WTC11 (cell line): ENCODE data around the gene PMAIP1. TPM values are rescaled to one million over a fixed set of nuclear protein-coding genes. Genes with fewer than 3 reads are reported as not detected.

Experiments used
- ATAC-seq: fragments of 200-7000 bp; cut with Tn5 transposase; 2 replicates; pipeline ENCODE4 v1.10.0; 2021; ENCODE audit warnings: mild to moderate bottlenecking, moderate library complexity
- CTCF ChIA-PET: fragments of 300-600 bp; sonication (Branson Sonifier 250); formaldehyde crosslinking; loops from one replicate; lab custom pipeline; 2021; ENCODE audit warnings: antibody characterized with exemption; lab: Charles Lee
- POLR2A ChIA-PET: fragments of 350-600 bp; sonication (Branson Sonifier 250); formaldehyde crosslinking; loops from one replicate; lab custom pipeline; 2021; ENCODE audit warnings: antibody characterized with exemption; lab: Charles Lee
- DNase-seq: peaks from one replicate; pipeline ENCODE4 v3.0.0; 2021; ENCODE audit warnings: low spot score
- H3K27ac Mint-ChIP-seq: 2 replicates; pipeline ENCODE4 v1.8.0; 2021; ENCODE audit warnings: mixed read lengths
- H3K27me3 Mint-ChIP-seq: 2 replicates; pipeline ENCODE4 v1.8.0; 2021; ENCODE audit warnings: low read depth, mild to moderate bottlenecking, moderate library complexity, mixed read lengths
- H3K36me3 Mint-ChIP-seq: 2 replicates; pipeline ENCODE4 v1.8.0; 2021; ENCODE audit warnings: mixed read lengths
- H3K4me1 Mint-ChIP-seq: 2 replicates; pipeline ENCODE4 v1.8.0; 2022; ENCODE audit warnings: mixed read lengths
- H3K4me3 Mint-ChIP-seq: 2 replicates; pipeline ENCODE4 v1.8.0; 2021; ENCODE audit warnings: mild to moderate bottlenecking, moderate library complexity, mixed read lengths
- H3K9me3 Mint-ChIP-seq: 2 replicates; pipeline ENCODE4 v1.8.0; 2021; ENCODE audit warnings: mixed read lengths
- ATF1 ChIP-seq: sonication (generic); formaldehyde crosslinking; IDR thresholded peaks from 2 replicates; pipeline ENCODE4 v1.8.1; 2023; ENCODE audit warnings: mild to moderate bottlenecking, moderate library complexity, missing genetic modification reagents
- FOXP1 ChIP-seq: sonication (generic); formaldehyde crosslinking; IDR thresholded peaks from 2 replicates; pipeline ENCODE4 v1.8.0; 2022; ENCODE audit warnings: missing genetic modification reagents, mild to moderate bottlenecking, moderate library complexity, borderline replicate concordance
- GRHL2 ChIP-seq: fragments of 250-450 bp; sonication (Bioruptor Pico); IDR thresholded peaks from 2 replicates; pipeline ENCODE4 v1.8.0; 2022; ENCODE audit warnings: mild to moderate bottlenecking, moderate library complexity; ENCODE audit not compliant: insufficient replicate concordance, severe bottlenecking
- IRF1 ChIP-seq: sonication (generic); formaldehyde crosslinking; IDR thresholded peaks from 2 replicates; pipeline ENCODE4 v1.8.0; 2023; ENCODE audit warnings: missing genetic modification reagents
- KAT7 ChIP-seq: sonication (generic); formaldehyde crosslinking; IDR thresholded peaks from 2 replicates; pipeline ENCODE4 v1.8.1; 2023; ENCODE audit warnings: missing genetic modification reagents, mild to moderate bottlenecking, borderline replicate concordance
- MLX ChIP-seq: sonication (generic); formaldehyde crosslinking; IDR thresholded peaks from 2 replicates; pipeline ENCODE4 v1.8.1; 2023; ENCODE audit warnings: mild to moderate bottlenecking, missing genetic modification reagents, moderate library complexity
- NFYB ChIP-seq: sonication (generic); formaldehyde crosslinking; conservative IDR thresholded peaks from 2 replicates; pipeline ENCODE4 v1.8.0; 2022; ENCODE audit warnings: low read depth, missing genetic modification reagents
- NR2C2 ChIP-seq: sonication (generic); formaldehyde crosslinking; IDR thresholded peaks from 2 replicates; pipeline ENCODE4 v1.8.0; 2022; ENCODE audit warnings: mild to moderate bottlenecking, missing genetic modification reagents
- PRDM15 ChIP-seq: sonication (generic); formaldehyde crosslinking; IDR thresholded peaks from 2 replicates; pipeline ENCODE4 v1.8.0; 2022; ENCODE audit warnings: missing genetic modification reagents
- TEAD4 ChIP-seq: sonication (generic); formaldehyde crosslinking; IDR thresholded peaks from 2 replicates; pipeline ENCODE4 v1.8.0; 2022; ENCODE audit warnings: mild to moderate bottlenecking, missing genetic modification reagents
- ZNF219 ChIP-seq: sonication (generic); formaldehyde crosslinking; IDR thresholded peaks from 2 replicates; pipeline ENCODE4 v1.8.0; 2023; ENCODE audit warnings: missing genetic modification reagents, mild to moderate bottlenecking, borderline replicate concordance
- ZNF263 ChIP-seq: sonication (generic); formaldehyde crosslinking; IDR thresholded peaks from 2 replicates; pipeline ENCODE4 v1.8.1; 2022; ENCODE audit warnings: low read depth, mild to moderate bottlenecking, moderate library complexity, missing genetic modification reagents
- ZNF396 ChIP-seq: fragments of 250-450 bp; sonication (Bioruptor Pico); IDR thresholded peaks from 2 replicates; pipeline ENCODE4 v1.8.0; 2021; ENCODE audit warnings: mild to moderate bottlenecking, moderate library complexity, borderline replicate concordance
- ZNF532 ChIP-seq: fragments of 250-450 bp; sonication (Bioruptor Pico); IDR thresholded peaks from 2 replicates; pipeline ENCODE4 v1.9.0; 2021; ENCODE audit warnings: mild to moderate bottlenecking, borderline replicate concordance
- total RNA-seq: library from RNA; stranded (reverse); gene quantifications from 3 replicates; pipeline ENCODE4 v1.2.3, GENCODE V29; 2021
- TF ChIP-seq, protein P1 (sequence below): sonication (generic); formaldehyde crosslinking; IDR thresholded peaks from 2 replicates; pipeline ENCODE4 v1.8.0; 2023; ENCODE audit warnings: mild to moderate bottlenecking, missing genetic modification reagents
- TF ChIP-seq, protein P2 (sequence below): fragments of 250-450 bp; sonication (Bioruptor Pico); IDR thresholded peaks from 2 replicates; pipeline ENCODE4 v1.9.0; 2021; ENCODE audit warnings: mild to moderate bottlenecking
- TF ChIP-seq, protein P3 (sequence below): fragments of 250-450 bp; sonication (Bioruptor Pico); IDR thresholded peaks from 2 replicates; pipeline ENCODE4 v1.8.0; 2021; ENCODE audit warnings: mild to moderate bottlenecking
- TF ChIP-seq, protein P4 (sequence below): sonication (generic); formaldehyde crosslinking; IDR thresholded peaks from 2 replicates; pipeline ENCODE4 v1.8.1; 2023; ENCODE audit warnings: mild to moderate bottlenecking, missing genetic modification reagents, moderate library complexity

Gene PMAIP1
- total RNA-seq, 1 experiment from 2014 or later = 152 TPM

GRCh38 chr18:59950215-59950944 lies 50.6 kb downstream of the PMAIP1 start (continued):
- TF ChIP-seq ZNF532 (CRISPR knock-in tag) = no peak
- TF ChIP-seq PRDM15 (CRISPR knock-in tag) = no peak
- no peak for TF ChIP-seq GRHL2 (CRISPR knock-in tag)
- TF ChIP-seq, protein P1, sequence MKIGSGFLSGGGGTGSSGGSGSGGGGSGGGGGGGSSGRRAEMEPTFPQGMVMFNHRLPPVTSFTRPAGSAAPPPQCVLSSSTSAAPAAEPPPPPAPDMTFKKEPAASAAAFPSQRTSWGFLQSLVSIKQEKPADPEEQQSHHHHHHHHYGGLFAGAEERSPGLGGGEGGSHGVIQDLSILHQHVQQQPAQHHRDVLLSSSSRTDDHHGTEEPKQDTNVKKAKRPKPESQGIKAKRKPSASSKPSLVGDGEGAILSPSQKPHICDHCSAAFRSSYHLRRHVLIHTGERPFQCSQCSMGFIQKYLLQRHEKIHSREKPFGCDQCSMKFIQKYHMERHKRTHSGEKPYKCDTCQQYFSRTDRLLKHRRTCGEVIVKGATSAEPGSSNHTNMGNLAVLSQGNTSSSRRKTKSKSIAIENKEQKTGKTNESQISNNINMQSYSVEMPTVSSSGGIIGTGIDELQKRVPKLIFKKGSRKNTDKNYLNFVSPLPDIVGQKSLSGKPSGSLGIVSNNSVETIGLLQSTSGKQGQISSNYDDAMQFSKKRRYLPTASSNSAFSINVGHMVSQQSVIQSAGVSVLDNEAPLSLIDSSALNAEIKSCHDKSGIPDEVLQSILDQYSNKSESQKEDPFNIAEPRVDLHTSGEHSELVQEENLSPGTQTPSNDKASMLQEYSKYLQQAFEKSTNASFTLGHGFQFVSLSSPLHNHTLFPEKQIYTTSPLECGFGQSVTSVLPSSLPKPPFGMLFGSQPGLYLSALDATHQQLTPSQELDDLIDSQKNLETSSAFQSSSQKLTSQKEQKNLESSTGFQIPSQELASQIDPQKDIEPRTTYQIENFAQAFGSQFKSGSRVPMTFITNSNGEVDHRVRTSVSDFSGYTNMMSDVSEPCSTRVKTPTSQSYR = no peak

DNA sequence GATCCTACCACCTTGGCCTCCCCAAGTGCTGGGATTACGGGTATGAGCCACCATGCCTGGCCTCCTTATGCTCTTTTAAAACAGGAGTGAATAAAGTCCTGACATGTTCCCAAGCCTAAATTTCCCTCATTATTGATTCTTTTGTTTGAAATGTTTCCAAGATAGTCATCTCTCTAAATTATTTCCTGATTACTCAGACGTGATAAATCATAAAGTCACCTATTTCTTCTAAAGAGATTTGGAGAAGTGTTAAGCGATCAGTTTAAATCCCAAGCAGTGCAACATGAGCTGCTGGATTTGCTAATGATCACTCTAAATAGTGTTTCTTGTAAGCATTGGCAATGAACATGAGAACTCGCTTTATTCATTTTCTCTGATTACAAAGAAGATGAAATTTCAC lies 51.8 kb downstream of the PMAIP1 start:
- DNase-seq = no peak
- Mint-ChIP-seq H3K27ac (no peak overlapping the region), H3K4me1 (no peaks in the 10 kb centered on the region), H3K27me3 (no peaks in the 10 kb centered on the region), H3K36me3 (no peaks in the 10 kb centered on the region), H3K9me3 (no peaks in the 10 kb centered on the region), H3K4me3 (no peak overlapping the region)
- CTCF ChIA-PET = no interaction called here
- ATAC-seq = no peak
- POLR2A ChIA-PET = no interaction called here
- no peak for TF ChIP-seq NFYB (CRISPR knock-in tag)
- TF ChIP-seq, protein P2, sequence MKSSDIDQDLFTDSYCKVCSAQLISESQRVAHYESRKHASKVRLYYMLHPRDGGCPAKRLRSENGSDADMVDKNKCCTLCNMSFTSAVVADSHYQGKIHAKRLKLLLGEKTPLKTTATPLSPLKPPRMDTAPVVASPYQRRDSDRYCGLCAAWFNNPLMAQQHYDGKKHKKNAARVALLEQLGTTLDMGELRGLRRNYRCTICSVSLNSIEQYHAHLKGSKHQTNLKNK (CRISPR knock-in tag) = no peak
- no peak for TF ChIP-seq MLX (CRISPR knock-in tag)
- TF ChIP-seq IRF1 (CRISPR knock-in tag) = no peak
- TF ChIP-seq NR2C2 = no peak
- TF ChIP-seq ZNF219 (CRISPR knock-in tag) = no peak
- no peak for TF ChIP-seq TEAD4 (CRISPR knock-in tag)
- no peak for TF ChIP-seq KAT7 (CRISPR knock-in tag)
- no peak for TF ChIP-seq ATF1 (CRISPR knock-in tag)
- TF ChIP-seq, protein P3, sequence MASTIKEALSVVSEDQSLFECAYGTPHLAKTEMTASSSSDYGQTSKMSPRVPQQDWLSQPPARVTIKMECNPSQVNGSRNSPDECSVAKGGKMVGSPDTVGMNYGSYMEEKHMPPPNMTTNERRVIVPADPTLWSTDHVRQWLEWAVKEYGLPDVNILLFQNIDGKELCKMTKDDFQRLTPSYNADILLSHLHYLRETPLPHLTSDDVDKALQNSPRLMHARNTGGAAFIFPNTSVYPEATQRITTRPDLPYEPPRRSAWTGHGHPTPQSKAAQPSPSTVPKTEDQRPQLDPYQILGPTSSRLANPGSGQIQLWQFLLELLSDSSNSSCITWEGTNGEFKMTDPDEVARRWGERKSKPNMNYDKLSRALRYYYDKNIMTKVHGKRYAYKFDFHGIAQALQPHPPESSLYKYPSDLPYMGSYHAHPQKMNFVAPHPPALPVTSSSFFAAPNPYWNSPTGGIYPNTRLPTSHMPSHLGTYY (CRISPR knock-in tag) = no peak
- no peak for TF ChIP-seq ZNF396
- TF ChIP-seq, protein P4, sequence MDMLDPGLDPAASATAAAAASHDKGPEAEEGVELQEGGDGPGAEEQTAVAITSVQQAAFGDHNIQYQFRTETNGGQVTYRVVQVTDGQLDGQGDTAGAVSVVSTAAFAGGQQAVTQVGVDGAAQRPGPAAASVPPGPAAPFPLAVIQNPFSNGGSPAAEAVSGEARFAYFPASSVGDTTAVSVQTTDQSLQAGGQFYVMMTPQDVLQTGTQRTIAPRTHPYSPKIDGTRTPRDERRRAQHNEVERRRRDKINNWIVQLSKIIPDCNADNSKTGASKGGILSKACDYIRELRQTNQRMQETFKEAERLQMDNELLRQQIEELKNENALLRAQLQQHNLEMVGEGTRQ (CRISPR knock-in tag) = no peak
- no peak for TF ChIP-seq FOXP1 (CRISPR knock-in tag)
- TF ChIP-seq ZNF263 (CRISPR knock-in tag) = no peak
- TF ChIP-seq GRHL2 (CRISPR knock-in tag) = no peak
